Activated T-cell treated with anti-CD3 and anti-CD28 coated beads for 4 hours (primary cell): Measurements from ENCODE around the gene VPS37C.

Source experiments
- DNase-seq: peaks from one replicate; pipeline ENCODE4 v3.0.0-alpha.2; 2020

The VPS37C gene

GRCh38 chr11:61152816-61153592, 8.2 kb downstream of the VPS37C start:
- no peak for DNase-seq

DNA sequence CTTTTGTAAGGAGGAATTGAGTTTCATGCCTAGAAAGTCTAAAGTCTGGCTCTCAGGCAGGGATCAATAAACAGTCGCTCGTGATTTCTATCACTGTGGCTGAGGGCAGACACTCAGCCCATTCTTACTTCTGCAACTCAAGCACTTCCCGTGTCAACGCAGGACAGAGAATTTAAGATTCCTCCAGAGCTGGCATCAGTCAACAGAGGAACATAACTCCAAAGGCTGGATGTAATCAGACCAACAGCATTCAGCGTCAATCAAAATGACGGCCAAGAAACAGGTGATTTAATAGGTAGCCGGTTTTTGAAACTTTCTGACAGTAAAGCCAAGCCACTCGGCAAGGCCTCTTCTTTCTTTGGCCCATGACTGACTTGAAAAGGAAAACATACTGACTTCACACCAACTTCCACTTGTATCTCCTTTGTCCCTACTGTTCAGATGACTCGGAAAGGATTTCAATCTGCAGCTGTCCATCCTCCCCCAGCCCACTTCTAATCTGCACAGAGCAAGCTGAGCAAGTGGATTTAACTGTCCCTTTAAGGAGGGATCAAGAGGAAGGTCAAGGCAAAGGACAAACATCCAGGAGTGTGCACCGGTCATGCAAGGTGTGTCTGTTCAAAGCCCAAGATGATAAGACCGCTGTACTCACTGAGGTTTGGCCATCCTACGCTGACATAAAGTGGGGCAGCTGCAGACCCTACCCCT, 9.5 kb downstream of the VPS37C start:
- DNase-seq = no peak

DNA sequence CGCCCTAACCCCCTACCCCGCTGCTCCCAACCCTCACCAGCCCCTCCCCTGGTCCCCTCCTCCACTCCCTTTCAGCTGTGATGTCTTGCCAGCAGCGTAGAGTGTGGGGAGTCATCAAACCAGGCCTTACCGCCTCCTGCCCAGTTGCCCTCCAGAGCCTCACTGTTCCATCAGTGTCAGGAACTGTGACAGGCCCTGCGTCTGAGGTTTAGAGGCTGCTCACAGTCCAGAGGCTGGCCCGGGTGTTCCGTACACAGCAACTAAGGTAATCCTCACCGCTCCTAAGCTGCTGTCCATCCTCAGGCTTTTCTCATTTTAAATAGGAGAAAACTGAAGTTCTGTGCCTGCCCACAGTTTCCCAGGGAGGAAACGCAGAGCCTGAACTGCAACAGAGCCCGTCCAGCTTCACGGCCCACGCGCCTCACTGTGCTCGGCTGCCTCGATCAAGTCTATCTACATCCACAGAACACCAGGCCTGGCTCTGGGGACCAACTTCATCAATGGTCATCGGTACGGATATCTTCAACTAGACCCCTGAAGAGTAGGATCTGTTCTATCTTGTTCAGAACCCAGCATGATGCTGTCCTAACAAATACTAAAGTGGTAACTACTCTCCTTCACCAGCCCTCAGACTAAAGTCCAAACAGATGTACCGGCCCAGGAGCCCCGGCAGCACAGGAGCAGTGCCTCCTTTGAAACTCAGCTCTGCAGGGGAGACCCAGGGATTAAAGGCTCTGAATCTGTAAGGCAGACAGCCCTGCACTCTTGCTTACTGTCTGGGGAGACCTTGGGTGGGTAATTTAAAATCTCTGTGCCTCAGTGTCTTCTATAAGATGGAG, 10.3 kb downstream of the VPS37C start:
- no peak for DNase-seq

GRCh38 chr11:61149624-61150615, 11.3 kb downstream of the VPS37C start:
- DNase-seq = no peak

DNA sequence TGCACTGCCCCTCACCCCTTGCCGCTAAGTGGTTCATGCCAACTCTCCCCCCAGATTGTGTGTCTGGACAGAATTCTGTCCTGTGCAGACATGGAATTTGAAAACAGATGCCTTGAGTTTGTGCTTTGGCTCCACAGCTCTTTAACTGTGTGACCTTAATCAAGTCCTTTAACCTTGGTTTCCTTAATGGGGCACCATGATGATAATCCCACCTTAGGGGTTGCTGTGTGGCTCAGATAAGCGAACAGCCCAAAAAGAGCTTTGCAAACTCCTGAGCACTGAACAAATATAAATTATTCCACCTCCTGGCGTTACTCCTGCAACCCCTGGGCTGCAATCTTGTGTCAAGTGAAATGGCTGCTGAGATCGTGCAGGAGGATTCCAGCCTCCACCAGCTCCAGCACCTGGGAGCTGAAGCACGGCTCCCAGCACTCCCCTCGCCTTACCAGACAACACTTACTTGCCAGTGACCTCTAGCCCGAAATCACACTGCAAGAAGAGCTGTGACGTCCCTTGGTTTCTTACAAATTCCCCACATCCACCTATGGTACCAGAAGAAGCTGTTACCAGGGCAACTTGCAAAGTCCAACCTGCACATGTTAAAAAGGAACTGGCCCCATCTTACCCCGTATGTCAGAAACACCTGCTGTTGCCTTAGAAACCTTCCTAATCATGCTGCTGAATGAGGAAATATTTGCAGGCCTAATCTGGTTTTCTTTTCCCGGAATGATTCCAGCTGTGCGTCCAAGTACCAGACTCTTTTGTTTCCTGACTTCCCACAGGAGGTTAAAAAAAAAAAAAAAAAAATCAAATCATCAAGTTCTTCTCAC, 13.2 kb downstream of the VPS37C start:
- no peak for DNase-seq

DNA sequence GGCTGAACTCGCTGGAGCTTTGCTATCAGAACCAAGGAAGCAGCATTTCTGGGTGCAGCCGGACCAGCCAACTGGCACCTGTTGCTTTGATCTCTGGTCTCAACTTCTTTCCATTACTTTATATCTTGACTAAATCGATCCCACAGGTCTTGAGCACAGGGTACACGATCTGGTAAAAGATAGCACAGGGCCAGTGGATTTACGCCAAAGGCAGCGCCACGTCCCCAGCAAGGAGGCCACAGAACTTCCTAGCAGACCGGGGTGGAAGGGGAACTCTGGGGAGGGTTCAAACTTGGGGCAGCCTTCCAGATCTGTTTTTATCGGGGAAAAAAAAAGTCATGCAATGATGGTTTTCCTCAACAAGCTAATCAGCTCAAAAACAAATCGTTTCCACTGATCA, 14.0 kb downstream of the VPS37C start:
- no peak for DNase-seq

DNA sequence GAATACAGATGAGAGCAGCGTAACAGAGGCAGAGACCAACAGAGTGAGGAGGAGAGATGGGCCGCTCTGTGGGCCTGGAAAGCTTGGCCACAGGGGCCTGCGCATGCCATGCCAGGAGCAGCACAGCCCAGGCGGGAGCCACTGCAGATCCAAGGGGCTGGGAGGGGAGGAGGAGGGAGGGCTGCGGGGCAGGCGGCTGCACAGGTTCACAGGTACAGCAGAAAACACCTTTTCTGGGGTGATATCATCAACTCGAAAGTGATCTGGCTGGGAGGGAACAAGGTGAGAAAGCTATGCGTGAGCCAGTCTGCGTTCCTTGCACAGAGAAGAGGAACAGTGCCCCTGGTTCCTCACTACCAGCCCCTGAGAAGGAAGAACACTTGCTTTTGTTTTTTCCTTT, 14.8 kb downstream of the VPS37C start:
- DNase-seq = no peak

DNA sequence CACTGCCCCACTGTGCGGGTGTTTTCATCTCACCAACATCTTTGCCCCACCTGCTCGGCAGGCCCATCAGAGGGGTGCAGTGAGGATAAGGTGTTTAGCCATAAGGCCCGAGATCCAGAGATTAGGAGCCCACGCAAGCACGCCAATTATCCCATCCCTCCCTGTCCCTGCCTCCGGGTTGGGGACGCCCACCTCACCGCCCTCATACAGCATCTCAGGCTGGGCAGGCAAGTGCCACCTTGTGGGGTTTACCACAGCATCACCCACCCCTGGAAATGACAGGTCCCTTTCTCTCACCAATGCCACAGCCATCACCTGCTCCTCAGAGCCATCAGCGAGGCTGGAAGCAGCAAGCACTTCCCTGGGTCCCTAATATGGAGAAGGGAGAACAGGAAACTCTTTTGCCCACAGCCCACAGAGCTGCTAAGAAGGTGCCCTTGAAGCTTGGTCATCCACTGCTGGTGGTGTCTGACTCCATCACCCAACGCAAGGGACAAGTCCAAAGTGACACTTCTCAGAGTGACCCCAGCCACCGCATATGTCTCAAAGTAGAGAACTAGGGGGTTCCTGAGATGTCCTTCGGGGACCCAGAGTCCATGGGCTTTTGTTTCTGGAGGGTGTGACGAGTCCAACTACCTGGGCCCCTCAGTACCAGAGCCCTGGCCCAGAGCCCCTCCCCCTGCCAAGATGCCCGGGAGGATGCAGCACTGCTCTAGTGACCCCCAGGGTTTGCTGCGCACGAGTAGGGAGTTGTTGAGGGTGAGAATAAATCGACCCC, 15.8 kb downstream of the VPS37C start:
- DNase-seq = no peak

DNA sequence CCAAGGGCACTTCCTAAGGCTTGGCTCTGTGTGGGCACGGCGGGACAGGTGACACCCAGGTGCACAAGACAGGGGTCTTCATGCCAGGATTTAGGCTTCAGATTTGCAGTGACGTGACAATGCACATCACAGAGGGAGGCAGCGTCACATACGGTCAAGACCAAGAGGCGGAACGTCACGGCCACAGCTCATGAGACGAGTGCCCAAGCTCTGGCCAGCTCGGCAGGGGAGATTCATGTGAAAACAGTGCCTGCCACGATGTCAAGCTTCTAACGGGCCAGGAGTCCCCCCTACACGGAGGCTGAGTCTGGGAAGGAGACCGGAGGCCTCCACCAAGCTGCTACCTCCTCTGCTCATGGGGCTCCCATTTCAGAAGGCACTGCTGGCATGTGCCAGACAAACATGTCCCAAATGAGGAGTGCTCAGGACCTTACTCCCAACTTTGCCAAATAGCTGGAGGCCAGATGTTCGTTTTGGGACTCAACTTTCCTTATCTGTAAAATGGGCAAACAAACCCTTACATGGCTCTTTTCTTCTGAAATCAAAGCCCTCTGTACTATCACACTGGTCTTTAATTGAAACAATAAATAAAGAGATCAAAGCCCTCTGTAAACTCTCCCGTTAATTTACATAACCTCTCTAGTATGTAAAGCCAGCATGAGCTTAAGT, 16.6 kb downstream of the VPS37C start:
- DNase-seq = no peak

DNA sequence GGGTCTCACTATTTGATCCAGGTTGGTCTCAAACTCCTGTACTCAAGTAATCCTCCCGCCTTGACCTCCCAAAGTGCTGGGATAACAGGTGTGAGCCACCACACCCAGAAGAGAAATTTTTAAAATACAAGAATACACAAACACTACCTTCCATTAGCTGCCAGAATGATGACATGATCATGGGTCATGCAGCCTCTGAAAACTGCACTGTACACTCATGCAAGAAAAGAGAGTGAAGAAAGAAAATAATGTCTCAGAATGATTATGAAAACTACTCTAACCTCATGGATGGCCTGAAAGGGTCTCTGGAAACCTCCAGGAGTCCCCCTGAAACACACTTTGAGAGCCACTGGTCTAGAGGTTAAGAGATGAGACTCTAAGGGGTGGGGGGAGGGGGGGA, 18.8 kb downstream of the VPS37C start:
- no peak for DNase-seq

GRCh38 chr11:61141601-61142028, 19.6 kb downstream of the VPS37C start:
- DNase-seq = no peak

DNA sequence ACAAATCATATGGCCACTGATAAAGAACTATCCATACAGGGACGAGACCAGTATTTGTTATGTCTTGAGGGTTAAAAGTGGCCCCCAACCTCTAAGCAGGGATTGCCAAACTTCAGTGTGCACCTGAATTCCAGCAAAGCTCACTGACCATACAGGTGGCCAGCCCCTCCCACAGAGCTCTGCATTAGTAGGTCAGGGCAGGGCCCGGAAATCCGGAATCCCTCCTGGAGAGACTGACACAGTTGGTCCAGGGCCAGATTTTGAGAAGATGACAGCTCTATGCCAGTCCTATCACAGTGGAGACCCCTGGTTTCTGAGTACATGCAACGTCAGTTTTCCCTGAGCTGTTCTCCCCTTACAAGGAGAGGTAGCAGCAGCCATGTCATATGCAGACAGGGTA, 20.8 kb downstream of the VPS37C start:
- no peak for DNase-seq

DNA sequence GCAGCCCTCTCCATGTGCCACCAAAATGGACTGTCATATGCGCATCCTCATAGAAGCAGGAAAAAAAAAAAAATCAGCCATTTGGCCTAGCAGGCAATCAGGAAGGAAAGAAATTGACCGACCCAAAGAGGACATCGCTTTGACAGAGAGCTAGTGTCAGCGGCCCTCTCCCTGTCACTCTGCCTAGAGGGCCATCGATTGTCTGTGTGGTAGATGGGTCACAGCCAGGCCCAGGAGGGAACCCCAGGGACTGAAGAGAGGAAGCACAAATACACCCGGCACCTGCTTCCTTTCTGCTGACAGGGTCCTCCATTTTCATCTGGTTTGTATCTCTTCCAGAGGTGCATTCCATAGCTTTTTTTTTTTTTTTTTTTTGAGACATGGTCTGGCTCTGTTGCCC, 21.8 kb downstream of the VPS37C start:
- no peak for DNase-seq

DNA sequence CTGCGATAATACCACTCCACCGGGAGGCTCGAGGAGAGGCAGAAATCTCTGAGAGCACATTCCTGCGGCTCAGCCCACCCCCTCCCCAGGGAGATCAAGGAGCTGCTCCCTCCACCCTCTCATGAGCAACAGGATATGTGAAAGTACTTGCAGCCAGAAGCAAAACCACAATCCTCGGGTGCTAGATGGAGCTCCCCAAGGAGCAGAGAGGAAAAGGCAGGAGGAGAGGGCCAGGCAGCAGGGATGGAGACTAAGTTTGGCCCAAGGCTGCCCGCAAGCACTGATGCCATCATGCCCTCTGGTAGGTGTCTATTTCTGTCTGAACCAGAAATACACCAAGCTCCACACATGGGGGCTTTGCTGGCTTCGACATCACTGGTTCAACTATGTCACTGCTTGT, 22.3 kb downstream of the VPS37C start:
- DNase-seq = no peak

GRCh38 chr11:61134801-61135257, 26.4 kb downstream of the VPS37C start:
- no peak for DNase-seq

- DNase-seq = no peak
Observed at GRCh38 chr11:61133956-61134662, 27.1 kb downstream of the VPS37C start.

GRCh38 chr11:61133145-61133544, 28.1 kb downstream of the VPS37C start:
- no peak for DNase-seq

GRCh38 chr11:61132646-61133045, 28.6 kb downstream of the VPS37C start:
- no peak for DNase-seq

GRCh38 chr11:61131998-61132555, 29.1 kb downstream of the VPS37C start:
- no peak for DNase-seq
